ENCODE measurements around the gene PROM1. TPM values are rescaled to one million over a fixed set of nuclear protein-coding genes. Genes with fewer than 3 reads are reported as not detected.

The PROM1 gene
- total and polyA plus RNA-seq, 7 donors = 1.8 to 29.1 (median 4.4) TPM

- no peaks in the 10 kb centered on the region for H3K9me3 ChIP-seq
- no peaks in the 10 kb centered on the region for H3K27me3 ChIP-seq
- H3K27ac ChIP-seq = no peak overlapping the region
- no peak overlapping the region for H3K4me3 ChIP-seq
- peaks cover 0 to 6% (median 0%) of the 10 kb centered on the region in 4 donors for H3K4me1 ChIP-seq
- no peak for DNase-seq
- intact Hi-C loops (cut with DNase I) = no loop called here
- 85 to 88% methylated on average over 5 of the region's 5 CpGs for WGBS, 2 donors
- no peak for TF ChIP-seq EP300 (IDR thresholded peaks at IDR 0.05)
- no peak for TF ChIP-seq CTCF (IDR thresholded peaks at IDR 0.05)
- no peak for TF ChIP-seq POLR2A (IDR thresholded peaks at IDR 0.05)
- TF ChIP-seq POLR2AphosphoS5 (IDR thresholded peaks at IDR 0.05) = no peak
- H3K36me3 ChIP-seq = no peaks in the 10 kb centered on the region
Observed at GRCh38 chr4:16117164-16117563, 33.3 kb upstream of the PROM1 start.

DNA sequence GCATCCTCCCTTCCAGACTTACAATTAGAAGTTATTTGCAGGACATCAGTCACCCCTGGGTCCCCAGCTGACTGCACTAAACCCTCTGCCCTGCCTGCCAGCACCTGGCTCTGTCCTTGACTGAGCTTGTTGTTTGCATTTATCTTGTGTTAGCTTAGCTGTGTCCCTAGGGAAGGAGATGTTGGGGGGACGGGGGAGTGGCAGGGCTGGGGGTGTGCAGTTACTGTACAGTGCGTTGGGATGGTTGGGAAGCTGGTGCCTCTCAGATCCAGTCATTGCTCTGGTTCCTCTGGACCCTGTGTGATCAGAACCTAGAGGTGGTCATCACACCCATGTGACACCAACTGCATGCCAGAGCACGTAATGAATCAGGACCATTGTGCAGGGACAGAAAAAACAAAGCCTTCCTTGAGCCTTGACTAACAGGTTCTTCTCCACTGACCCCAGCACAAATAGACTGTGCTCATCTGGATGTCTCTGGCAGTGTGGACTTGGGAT is 32.7 kb upstream of the PROM1 start:
- H3K4me3 ChIP-seq = no peak overlapping the region
- H3K36me3 ChIP-seq = no peaks in the 10 kb centered on the region
- no peak overlapping the region for H3K27ac ChIP-seq
- H3K27me3 ChIP-seq = no peaks in the 10 kb centered on the region
- intact Hi-C loops (cut with DNase I) = no loop called here
- WGBS, 2 donors = 64 to 71% methylated on average over 3 of the region's 3 CpGs
- DNase-seq = no peak
- peaks cover 0 to 6% (median 0%) of the 10 kb centered on the region in 4 donors for H3K4me1 ChIP-seq
- H3K9me3 ChIP-seq = no peaks in the 10 kb centered on the region
- TF ChIP-seq POLR2AphosphoS5 (IDR thresholded peaks at IDR 0.05) (no peak), CTCF (IDR thresholded peaks at IDR 0.05) (no peak), EP300 (IDR thresholded peaks at IDR 0.05) (no peak), POLR2A (IDR thresholded peaks at IDR 0.05) (no peak)

DNA sequence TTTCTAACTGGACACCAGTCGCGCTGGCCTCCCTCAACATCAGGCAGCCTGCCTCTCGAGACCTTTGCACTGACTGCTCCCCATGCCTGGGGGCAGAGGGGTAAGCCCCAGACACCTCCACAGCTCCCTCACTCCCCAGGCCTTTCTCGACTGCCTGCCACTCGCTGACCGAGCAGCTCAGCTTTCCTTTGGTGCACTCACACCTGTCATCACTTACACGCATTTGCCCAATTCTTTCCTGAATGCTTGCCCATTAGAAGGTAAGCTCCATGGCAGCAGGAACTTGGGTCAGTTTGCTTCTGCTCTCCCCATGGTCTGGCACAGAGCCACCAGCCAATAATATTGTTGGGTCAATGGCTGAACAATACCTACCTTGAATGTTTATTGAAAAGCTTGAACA is 32.2 kb upstream of the PROM1 start:
- TF ChIP-seq EP300 (IDR thresholded peaks at IDR 0.05) (no peak), CTCF (IDR thresholded peaks at IDR 0.05) (no peak), POLR2A (IDR thresholded peaks at IDR 0.05) (no peak), POLR2AphosphoS5 (IDR thresholded peaks at IDR 0.05) (no peak)
- 95% methylated on average over 7 of the region's 7 CpGs for WGBS, 2 donors
- H3K4me3 ChIP-seq = no peak overlapping the region
- intact Hi-C loops (cut with DNase I) = no loop called here
- no peaks in the 10 kb centered on the region for H3K9me3 ChIP-seq
- no peaks in the 10 kb centered on the region for H3K27me3 ChIP-seq
- H3K4me1 ChIP-seq = peaks cover 0 to 6% (median 0%) of the 10 kb centered on the region in 4 donors
- H3K27ac ChIP-seq = no peak overlapping the region
- H3K36me3 ChIP-seq = no peaks in the 10 kb centered on the region
- no peak for DNase-seq

GRCh38 chr4:16114546-16114945 is 30.7 kb upstream of the PROM1 start:
- Histone ChIP-seq H3K27me3 (no peaks in the 10 kb centered on the region), H3K36me3 (no peaks in the 10 kb centered on the region), H3K27ac (no peak overlapping the region), H3K9me3 (no peaks in the 10 kb centered on the region), H3K4me3 (no peak overlapping the region), H3K4me1 (peaks cover 0 to 6% (median 0%) of the 10 kb centered on the region in 4 donors)
- no peak for DNase-seq
- intact Hi-C loops (cut with DNase I) = no loop called here
- no peak for TF ChIP-seq CTCF (IDR thresholded peaks at IDR 0.05)
- no peak for TF ChIP-seq EP300 (IDR thresholded peaks at IDR 0.05)
- TF ChIP-seq POLR2A (IDR thresholded peaks at IDR 0.05) = no peak
- no peak for TF ChIP-seq POLR2AphosphoS5 (IDR thresholded peaks at IDR 0.05)
- 89 to 90% methylated on average over 6 of the region's 6 CpGs for WGBS, 2 donors

GRCh38 chr4:16113741-16114140 is 29.9 kb upstream of the PROM1 start:
- Histone ChIP-seq H3K4me1 (peaks cover 0 to 6% (median 0%) of the 10 kb centered on the region in 4 donors), H3K4me3 (no peak overlapping the region), H3K27ac (no peak overlapping the region), H3K9me3 (no peaks in the 10 kb centered on the region), H3K27me3 (no peaks in the 10 kb centered on the region), H3K36me3 (no peaks in the 10 kb centered on the region)
- intact Hi-C loops (cut with DNase I) = no loop called here
- 76 to 91% methylated on average over 3 of the region's 3 CpGs for WGBS, 2 donors
- DNase-seq = no peak
- TF ChIP-seq POLR2A (IDR thresholded peaks at IDR 0.05) (no peak), POLR2AphosphoS5 (IDR thresholded peaks at IDR 0.05) (no peak), CTCF (IDR thresholded peaks at IDR 0.05) (no peak), EP300 (IDR thresholded peaks at IDR 0.05) (no peak)
